ENCODE results near the gene ATXN10. TPM values are rescaled to one million over a fixed set of nuclear protein-coding genes. Genes with fewer than 3 reads are reported as not detected.

Gene ATXN10
- total and polyA plus RNA-seq, 2 of the 8 experiments (the other 6 are each of a cell fraction or from before 2014, with no cell fraction given): 134 to 210 TPM

DNA sequence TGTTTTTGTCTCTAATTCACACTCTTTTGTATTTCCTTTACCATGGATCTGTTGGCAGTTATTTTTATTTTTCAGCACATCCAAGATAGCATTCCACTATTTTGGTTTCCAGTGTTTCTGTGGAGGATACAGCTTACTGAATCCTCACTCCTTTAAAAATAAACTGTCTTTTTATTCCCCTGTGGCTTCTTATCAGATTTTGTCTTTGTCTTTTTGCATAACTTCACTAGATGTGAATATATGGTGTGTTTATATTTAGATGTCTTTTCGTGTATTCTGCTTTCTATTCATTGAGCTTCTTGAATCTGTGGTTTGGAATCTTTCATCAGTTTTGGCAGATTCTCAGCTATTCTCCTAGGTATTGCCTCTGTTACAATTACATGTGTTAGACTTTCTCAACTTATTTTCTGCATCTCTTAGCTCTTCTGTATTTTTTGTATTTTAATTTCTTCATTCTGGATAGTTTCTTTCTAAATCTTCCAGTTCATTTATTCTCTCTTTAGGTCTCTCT, 7.4 kb upstream of the ATXN10 start (continued):
- no peak for TF ChIP-seq JUN (IDR thresholded peaks at IDR 0.05; ENCODE audit: low read depth, low read length)
- TF ChIP-seq NRF1 (IDR thresholded peaks at IDR 0.05; ENCODE audit: low read depth, low read length): no peak
- TF ChIP-seq CEBPB (IDR thresholded peaks at IDR 0.05; ENCODE audit: low read depth, low read length): no peak
- TF ChIP-seq TEAD4 (IDR thresholded peaks at IDR 0.05; ENCODE audit: low read depth, low read length): no peak

Measured in H1 (cell line).